VCaP (cell line): Measurements from ENCODE around the gene ABCA5.

Experiments
- H3K27ac ChIP-seq: fragments of 450-650 bp; 2 replicates; pipeline ENCODE4 v1.5.1; 2017
- CTCF ChIP-seq: fragments of 450-650 bp; conservative IDR thresholded peaks from 2 replicates; pipeline ENCODE4 v1.5.1; 2017; ENCODE audit warnings: mild to moderate bottlenecking, moderate library complexity

Gene ABCA5

GRCh38 chr17:69326377-69327059, 415 bp downstream of the ABCA5 start:
- no peak for TF ChIP-seq CTCF
- peak overlapping the region; percentile 83 for H3K27ac ChIP-seq

DNA sequence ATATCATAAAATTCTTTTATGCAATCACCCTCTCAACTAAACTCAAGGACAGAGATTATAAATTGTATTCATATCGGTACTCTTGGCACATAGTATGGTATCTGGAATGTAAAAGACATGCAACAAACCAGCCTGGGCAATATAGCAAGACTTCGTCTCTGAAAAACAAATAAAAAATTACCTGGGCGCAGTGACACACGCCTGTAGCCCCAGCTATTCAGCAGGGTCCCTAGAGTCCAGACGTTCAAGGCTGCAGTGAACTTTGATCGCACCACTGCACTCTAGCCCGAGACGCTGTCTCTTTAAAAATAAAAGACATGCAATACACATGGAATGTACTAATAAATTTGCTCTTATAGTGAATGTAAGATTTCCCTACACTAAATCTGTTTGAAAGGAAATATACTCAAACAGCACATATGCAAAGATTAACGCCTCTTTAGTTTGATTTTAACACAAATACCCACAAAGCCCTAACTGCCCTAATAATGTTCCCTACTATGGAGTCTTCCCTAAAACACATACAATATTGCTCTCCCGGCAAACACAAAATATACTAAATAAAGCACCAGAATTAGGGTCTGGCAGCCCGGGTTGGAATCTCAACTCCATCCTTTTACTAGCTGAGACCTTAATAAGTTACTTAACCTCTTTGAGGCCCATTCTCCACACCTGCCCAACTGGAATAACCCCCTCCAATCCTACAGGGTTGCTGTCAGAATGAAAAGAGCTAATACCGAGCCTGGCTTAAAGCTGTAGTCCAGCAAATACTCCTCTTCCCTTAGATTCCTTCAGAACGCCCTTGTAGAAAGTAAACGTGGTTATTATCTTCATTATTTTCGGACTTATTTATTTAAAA, 1.2 kb downstream of the ABCA5 start:
- peak overlapping the region; percentile 83 for H3K27ac ChIP-seq

GRCh38 chr17:69323806-69324205, 3.1 kb downstream of the ABCA5 start:
- no peak for TF ChIP-seq CTCF
- no peak overlapping the region for H3K27ac ChIP-seq

More for the DNA sequence above, 1.2 kb downstream of the ABCA5 start:
- no peak for TF ChIP-seq CTCF

DNA sequence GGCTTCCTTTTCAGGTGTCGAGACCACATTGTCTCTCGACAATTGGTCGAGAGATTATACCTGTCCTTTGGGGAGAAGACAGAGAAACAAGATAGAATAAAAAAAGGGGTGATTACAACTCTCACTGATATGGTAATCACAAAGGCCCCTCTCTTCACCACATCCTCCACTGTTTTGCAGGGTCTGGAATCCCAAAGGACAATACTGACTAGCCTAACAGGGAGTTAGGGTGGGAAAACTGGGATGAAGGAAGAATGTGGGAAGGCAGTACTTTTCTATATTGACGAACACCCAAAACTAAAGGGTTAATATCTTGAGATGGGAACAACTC, 6.1 kb downstream of the ABCA5 start:
- TF ChIP-seq CTCF, result no peak
- no peak overlapping the region for H3K27ac ChIP-seq

DNA sequence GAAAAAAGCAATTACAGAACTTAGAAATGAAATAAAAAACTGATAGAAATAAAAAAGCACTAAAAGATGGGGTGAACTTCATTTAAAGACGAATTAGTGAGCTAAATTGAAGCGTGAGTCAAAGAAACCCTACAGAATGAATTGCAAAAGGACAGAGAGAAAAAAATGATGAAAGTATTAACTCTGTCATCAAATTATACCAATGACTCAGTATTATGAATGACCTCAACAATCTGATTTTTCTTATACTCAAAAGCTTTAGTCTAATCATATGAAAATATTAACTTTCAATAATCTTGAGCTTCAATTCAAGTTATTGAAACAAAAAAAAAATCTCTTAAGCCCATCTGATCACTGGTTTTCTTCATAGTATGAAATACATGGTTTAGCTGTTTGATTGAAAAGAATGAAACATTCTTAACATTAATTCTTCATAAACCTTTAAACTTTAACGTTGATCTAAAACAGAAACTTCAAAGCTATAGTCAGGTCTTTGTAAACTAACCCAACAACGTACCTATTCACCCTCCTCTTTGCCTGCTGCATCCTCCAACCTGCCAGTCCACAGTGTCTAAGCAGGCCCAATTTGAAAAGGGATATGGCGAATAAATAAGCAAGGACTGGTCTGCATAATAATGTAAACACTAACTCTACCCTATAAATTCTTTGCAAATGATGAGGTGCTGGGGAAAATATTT, 6.6 kb downstream of the ABCA5 start:
- H3K27ac ChIP-seq, result no peak overlapping the region
- no peak for TF ChIP-seq CTCF

DNA sequence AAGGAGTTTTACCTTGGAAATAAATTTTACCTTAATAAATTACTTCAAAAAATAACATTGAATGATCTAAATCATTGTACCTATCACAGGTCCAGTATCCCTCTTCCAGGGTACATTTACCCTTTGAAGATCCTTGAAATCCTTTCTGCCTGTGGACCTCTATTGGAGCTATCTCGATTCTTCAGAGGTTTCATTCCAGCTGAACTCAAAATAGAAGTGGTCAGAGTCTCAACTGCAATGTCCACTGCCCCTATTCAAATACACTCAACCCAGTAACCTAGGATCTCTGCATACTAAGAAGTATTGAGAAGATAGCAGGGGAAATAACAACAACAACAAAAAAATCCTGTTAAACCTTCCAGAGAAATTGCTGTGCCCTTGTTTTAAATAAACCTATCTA, 9.3 kb downstream of the ABCA5 start:
- no peak overlapping the region for H3K27ac ChIP-seq
- TF ChIP-seq CTCF, result no peak
